ENCODE results near the gene PHF5A. TPM values are rescaled to one million over a fixed set of nuclear protein-coding genes. Genes with fewer than 3 reads are reported as not detected.

Gene PHF5A
- total and polyA plus RNA-seq, 2 donors (not counting 3 experiments of a cell fraction or from before 2014, with no cell fraction given) = 61.1 to 63.7 TPM

GRCh38 chr22:41459431-41459830, 9.1 kb downstream of the PHF5A start:
- Histone ChIP-seq H3K9ac (replicated peaks; ENCODE audit: extremely low read depth, insufficient read depth, low read length) (no peak overlapping the region), H3K27ac (ENCODE audit: insufficient read depth, low read depth, low read length) (no peak overlapping the region), H3K4me1 (ENCODE audit: control insufficient read depth, extremely low read depth, insufficient read depth, low read length) (no peaks in the 10 kb centered on the region), H3K4me3 (replicated peaks in 1 of 3; ENCODE audit: insufficient read depth in 1 of 3, low read depth in 1 of 3, low read length in 3 of 3) (no peak overlapping the region), H3K9me1 (replicated peaks; ENCODE audit: control insufficient read depth, extremely low read depth, insufficient read depth, low read length) (no peaks in the 10 kb centered on the region), H3K4me2 (ENCODE audit: insufficient read depth, low read length) (no peak overlapping the region), H4K20me1 (replicated peaks; ENCODE audit: control insufficient read depth, extremely low read depth, insufficient read depth, low read length) (no peaks in the 10 kb centered on the region), H3K79me2 (ENCODE audit: control insufficient read depth, insufficient read depth, low read length) (peaks cover 5% of the 10 kb centered on the region), H2AFZ (ENCODE audit: low read depth, low read length) (no peak overlapping the region), H3K27me3 (ENCODE audit: control insufficient read depth in 2 of 2, insufficient read depth in 2 of 2, low read length in 2 of 2) (no peaks in the 10 kb centered on the region), H3K9me3 (replicated peaks; ENCODE audit: control insufficient read depth, insufficient read depth, low read length) (no peaks in the 10 kb centered on the region), H3K36me3 (ENCODE audit: control insufficient read depth in 2 of 2, extremely low read depth in 1 of 2, insufficient read depth in 2 of 2, low read length in 2 of 2) (peaks cover 16 to 21% of the 10 kb centered on the region in 2 experiments)
- no peak for DNase-seq (ENCODE audit: low read depth, low spot score)
- dilution Hi-C loops (cut with MboI; ENCODE audit: extremely low pct_ligation_motif_present, low sequenced_read_pairs) (no loop called here), intact Hi-C loops (cut with micrococcal nuclease) (no loop called here)
- BruUV-seq (replicated peaks) = no TSS peak
- TF ChIP-seq JUN (IDR thresholded peaks at IDR 0.05; ENCODE audit: borderline replicate concordance, insufficient read depth, insufficient read length, low read depth) (no peak), POLR2AphosphoS5 (IDR thresholded peaks at IDR 0.05; ENCODE audit: insufficient read depth, low read depth, low read length) (no peak), MAX (IDR thresholded peaks at IDR 0.05; ENCODE audit: insufficient read depth, insufficient read length) (no peak), POLR2A (IDR thresholded peaks at IDR 0.05; ENCODE audit: low read depth, low read length) (no peak), FOS (IDR thresholded peaks at IDR 0.05; ENCODE audit: borderline replicate concordance, insufficient read depth, low read length) (no peak), CTCF (IDR thresholded peaks at IDR 0.05; ENCODE audit: extremely low read depth in 1 of 2, insufficient read depth in 1 of 2, low read depth in 1 of 2, low read length in 2 of 2) (no peak), MYC (IDR thresholded peaks at IDR 0.05; ENCODE audit: low read depth, low read length) (no peak), GATA2 (IDR thresholded peaks at IDR 0.05; ENCODE audit: insufficient read depth, insufficient read length, low read depth, low read length) (no peak), EZH2 (IDR thresholded peaks at IDR 0.05; ENCODE audit: borderline replicate concordance, low read depth, low read length, severe bottlenecking) (no peak)
- ChIA-PET CTCF (interaction anchor here (1.6 kb wide), 1 partner anchor 9 kb away, joined by 4 read pairs; the partner anchor contains the start of genes ACO2 and PHF5A), POLR2A (no interaction called here)
- FAIRE-seq = no peak

Data from endothelial cell of umbilical vein (primary cell).